ENCODE measurements around the gene RUNX2.

Gene RUNX2

GRCh38 chr6:45675634-45676033 is 347.5 kb downstream of the RUNX2 start:
- no peak for DNase-seq (ENCODE audit: low spot score)

DNA sequence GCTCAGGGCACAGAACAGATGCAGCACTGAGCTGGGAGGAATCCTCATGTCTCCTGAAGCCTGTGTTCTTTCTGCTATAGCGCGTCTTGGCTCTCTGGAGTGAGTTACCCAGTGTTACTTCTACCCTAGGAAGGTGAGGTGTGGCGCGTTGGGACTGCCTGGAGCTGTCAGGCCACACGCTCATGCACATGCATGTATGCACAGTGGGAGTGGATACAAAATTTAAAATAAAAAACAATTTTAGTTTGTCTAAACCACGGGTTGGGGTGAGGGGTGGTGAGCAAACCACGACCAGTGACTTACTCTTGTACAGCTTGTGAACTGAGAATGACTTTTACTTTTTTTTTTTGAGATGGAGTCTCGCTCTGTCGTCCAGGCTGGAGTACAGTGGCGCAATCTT is 348.2 kb downstream of the RUNX2 start:
- no peak for DNase-seq (ENCODE audit: low spot score)

- DNase-seq (ENCODE audit: low spot score), result peak; percentile 40
These were observed 349.5 kb downstream of the RUNX2 start for GRCh38 chr6:45677381-45678284.

- DNase-seq (ENCODE audit: low spot score), result no peak
These were observed 350.1 kb downstream of the RUNX2 start for GRCh38 chr6:45678285-45678607.

DNA sequence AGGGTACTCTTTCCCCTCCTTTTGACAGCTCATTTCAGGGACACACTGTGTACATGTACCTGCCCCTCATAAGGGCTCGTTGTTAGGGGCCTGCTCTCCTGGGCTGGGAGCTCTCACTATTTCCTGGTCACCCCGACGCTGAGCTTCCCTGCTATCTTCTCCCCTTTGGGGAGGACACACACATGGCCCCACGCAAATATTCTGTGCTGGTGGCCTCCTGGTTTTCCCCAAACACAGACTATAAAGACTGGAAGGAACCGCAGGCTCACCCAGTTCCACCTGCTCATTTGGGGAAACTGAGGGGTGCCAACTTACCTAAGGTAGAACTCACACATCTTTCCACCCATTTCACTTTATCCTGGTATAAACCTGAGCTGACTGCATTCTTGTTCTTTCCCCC is 351.0 kb downstream of the RUNX2 start:
- no peak for DNase-seq (ENCODE audit: low spot score)

DNA sequence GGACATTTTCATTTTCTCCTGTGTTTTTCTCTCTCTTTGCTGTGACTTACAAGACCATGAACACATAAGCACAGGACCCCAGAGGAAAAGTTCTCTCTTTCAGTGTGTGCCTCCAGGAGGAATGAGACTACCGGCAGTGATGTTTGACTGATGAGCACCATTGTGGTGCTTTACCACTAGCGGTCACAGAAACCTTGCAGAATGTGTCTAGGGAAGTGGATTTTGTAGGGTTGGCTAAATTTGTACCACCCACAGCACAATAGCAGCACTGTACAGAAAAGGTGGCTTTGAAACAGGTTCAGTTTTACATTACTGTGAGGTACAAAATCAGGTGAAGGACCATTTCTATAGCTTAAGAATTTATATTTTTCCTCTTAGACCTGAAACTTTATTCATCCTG is 351.5 kb downstream of the RUNX2 start:
- no peak for DNase-seq (ENCODE audit: low spot score)

- DNase-seq (ENCODE audit: low spot score), result no peak
These were observed 353.9 kb downstream of the RUNX2 start for GRCh38 chr6:45681860-45682511.

- no peak for DNase-seq (ENCODE audit: low spot score)
These were observed 356.3 kb downstream of the RUNX2 start for GRCh38 chr6:45684476-45684875.

GRCh38 chr6:45685076-45685475 is 356.9 kb downstream of the RUNX2 start:
- no peak for DNase-seq (ENCODE audit: low spot score)

DNA sequence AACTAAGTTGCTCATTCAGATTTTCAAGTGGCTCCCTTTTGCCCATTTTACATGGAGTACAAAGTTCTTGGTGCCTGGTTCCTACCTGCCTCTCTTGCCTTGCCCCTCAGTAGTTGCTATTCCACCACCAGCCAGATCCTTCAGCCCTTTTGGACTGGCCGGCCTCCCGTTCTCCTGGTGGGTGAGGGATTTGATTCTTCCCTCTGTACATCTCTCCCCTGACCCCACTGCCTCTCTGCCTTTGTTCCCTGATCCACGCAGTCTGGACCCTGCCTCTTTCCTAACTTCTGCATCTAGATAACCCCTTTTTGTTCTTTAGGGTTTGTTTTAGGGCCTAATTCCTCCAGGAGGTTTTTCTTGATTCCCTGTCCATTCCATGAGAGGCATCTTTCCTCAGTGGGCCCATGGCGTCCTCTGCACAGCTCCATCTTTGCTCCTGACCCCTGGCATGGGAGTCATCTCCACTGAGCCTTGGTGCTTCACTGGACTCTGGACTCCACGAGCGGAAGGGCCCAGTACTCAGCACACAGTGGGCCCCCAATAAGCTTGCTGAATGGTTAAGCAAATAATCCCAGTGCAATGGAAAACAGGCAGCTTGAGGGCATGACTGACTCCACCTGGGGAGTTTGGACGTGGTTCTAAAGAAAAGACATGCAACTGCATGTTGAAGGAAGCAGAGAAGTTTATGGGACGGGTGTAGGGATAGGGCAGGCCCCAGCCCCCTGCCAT is 358.9 kb downstream of the RUNX2 start:
- no peak for DNase-seq (ENCODE audit: low spot score)

- DNase-seq (ENCODE audit: low spot score), result no peak
These were observed 359.4 kb downstream of the RUNX2 start for GRCh38 chr6:45687570-45687969.

GRCh38 chr6:45688180-45688579 is 360.1 kb downstream of the RUNX2 start:
- DNase-seq (ENCODE audit: low spot score), result no peak

DNA sequence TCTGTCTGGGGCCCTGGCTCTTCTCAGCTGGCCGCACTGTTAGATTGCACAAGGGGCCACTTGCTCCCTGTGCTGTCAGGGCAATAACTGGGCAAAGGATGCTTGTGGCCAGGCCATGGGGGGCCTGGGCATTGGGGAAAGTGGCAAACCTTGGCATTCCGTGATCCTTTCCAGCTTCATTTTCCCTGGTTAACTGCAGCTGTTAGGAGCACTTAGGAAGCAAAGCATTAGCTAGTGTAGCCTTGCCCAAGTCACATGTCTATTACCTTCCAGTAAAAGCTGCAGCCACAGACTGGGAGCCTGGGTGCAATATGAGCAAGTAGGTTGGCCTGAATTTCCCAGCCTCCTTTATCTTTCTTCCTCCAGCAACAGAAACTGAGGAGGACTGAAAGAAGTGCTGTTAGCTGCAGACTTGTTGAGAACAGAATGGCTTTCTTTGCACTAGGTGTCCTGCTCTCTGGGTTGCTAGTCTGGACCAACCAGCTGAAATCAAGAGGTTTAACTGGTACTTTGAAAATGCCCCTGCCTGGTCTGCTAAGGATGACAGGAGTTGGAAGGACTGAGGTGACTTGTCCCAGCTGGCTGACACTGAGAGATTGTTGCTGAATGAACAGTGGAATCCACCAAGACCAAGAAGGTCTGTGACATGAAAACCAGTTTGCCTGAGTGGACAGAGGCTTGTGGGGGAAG is 361.9 kb downstream of the RUNX2 start:
- no peak for DNase-seq (ENCODE audit: low spot score)

- DNase-seq (ENCODE audit: low spot score), result no peak
These were observed 362.7 kb downstream of the RUNX2 start for GRCh38 chr6:45690846-45691245.

DNA sequence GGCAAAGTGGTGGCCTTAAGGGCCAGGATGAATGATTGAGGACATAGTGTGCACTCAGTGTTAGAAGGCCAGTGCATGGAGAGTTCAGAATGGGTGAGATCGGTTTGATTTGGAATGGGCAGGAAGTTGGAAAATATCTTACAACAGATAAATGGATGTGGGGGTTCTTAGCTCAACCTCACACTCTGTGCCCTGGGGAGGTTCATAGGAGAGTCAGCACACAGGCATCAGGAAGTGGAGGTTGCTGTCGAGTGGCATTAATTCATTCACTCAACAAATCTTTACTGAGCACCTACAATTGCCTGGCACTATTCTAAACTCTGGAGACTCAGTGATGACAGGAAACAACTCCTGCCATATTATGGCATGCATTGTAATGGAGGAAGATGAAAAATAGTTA is 363.3 kb downstream of the RUNX2 start:
- DNase-seq (ENCODE audit: low spot score), result no peak

- no peak for DNase-seq (ENCODE audit: low spot score)
These were observed 363.9 kb downstream of the RUNX2 start for GRCh38 chr6:45692021-45692420.

DNA sequence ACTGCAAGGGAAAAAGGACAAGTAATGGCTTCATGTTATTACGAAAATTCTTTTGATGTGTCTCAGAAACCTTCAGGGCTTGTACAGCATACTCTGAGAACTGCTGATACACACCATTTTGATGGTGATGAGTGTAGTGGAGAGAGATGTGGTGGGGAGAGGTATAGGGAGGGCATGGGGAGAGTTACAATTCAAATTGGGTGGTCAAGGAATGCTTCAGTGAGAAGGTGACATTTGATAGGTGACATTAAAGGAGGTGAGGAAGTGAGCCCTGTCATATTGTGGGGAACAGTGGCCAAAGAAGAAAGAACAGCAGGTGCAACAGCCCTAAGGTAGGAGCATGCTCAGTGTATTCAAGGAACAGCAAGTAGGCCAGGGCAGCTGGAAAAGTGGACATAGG is 368.6 kb downstream of the RUNX2 start:
- no peak for DNase-seq (ENCODE audit: low spot score)

GRCh38 chr6:45697605-45698004 is 369.5 kb downstream of the RUNX2 start:
- peak; percentile 93 for DNase-seq (ENCODE audit: low spot score)

- peak; percentile 50 for DNase-seq (ENCODE audit: low spot score)
These were observed 369.9 kb downstream of the RUNX2 start for GRCh38 chr6:45698046-45698445.

DNA sequence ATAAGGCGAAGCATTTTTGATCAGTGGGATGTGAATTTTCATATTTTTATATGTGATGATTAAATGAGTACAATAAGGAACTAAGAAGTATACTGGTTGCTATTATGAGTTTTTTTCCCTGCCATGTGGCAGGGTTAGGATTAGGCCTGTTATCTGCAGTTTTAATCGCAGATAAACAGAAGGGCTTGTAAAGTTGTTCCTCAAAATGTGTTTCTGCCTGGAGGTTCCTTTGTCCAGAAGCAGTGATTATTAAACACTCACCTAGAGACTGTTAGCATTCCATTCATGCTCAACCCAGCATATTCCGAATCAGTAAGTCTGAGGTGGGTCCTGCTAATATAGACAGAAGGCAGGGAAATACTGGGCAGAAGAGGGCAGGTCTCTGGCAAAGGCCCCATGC is 371.5 kb downstream of the RUNX2 start:
- DNase-seq (ENCODE audit: low spot score), result no peak

DNA sequence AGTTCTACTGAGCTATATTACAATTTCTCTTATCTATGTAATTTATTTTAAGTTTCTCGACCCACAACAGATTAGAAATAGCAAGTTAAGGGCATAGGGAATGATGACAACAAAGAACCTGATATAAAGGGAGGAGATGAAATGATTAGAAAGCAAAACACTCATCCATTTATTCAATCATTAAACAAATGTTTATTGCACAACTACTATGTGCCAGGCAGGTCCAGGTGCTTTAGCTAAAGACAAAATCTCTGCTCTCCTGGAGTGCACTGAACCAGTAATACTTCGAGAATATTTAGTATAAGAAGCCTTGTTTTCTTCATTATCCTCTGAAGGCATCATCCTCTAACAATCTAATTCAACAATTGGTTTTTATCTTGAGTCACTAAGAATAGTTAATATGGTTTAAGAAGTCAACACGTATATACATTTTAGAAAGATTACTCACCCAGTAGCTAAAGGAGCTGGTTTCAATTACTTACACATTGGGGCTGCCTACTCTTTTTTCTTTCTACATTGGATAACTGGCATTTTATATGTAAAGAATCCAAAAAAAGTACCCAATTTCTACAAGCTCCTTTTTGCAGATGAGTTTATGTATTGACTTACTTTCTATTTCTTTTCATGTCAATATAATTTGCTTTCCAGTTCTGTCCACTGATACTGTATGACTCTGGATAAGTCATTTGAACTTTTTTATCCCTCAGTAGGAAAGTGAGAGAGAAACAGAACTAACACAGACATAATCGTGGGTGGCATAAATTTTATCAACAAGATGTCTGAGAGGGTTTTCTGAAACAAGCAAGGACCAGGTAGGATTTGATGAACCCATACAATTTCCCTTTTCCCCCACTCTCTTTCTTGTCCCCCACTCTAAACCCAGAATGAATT is 375.0 kb downstream of the RUNX2 start:
- no peak for DNase-seq (ENCODE audit: low spot score)

Data from AG20443 (cell line).